ENCODE results near the gene SMURF1.
"Not testable (repeated sequence)": the region's sequence is repeated elsewhere in the genome, so short reads cannot be mapped to it uniquely, and the experiment has no call there.

The SMURF1 gene

DNA sequence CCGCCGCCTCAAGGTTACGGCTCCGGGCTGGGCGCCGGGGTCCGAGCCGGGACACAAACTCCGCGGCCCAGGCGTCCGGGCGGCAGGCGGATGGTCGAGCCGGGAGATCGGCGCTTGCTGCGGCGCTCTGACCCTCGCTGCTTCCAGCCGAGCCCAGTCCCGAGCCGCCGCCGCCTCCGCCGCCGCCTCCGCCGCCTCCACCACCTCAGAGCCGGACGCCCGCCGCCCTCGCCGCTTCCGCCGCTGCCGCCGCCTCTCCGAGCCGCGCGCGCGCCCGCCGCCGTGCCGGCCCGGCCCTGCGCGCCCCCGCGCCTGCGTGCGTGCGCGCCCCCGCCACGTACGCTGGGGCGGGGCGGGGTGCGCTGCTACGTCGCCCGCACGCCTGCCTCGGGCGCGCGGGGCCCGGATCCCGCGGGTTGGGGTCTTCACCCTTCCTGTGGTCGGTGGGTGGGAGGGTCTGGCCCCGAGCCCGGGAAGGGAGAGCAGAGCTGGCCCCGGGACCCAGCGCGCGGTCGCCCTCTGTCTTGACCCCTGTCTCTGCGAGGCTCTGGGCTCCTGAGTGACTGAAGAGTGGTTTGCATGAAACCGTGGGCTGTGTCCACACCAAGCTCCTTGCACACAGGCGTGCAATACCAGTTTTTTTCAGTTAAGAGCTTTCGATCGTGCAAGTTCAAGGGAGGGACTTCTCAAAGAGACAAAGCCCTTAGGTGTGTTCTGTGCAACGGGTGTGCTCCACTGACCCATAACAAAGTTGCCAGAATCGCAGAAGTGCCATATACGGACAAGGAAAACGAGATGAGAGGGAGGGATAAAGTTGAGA is at the start of gene SMURF1:
Gene SMURF1, minus strand, starts transcription at position 256 of the 820 bp plus-strand sequence. CDS start 328 bp downstream, outside the sequence.
- DNase-seq (ENCODE audit: low read depth in 2 of 2): peak; percentile 22 to 51

DNA sequence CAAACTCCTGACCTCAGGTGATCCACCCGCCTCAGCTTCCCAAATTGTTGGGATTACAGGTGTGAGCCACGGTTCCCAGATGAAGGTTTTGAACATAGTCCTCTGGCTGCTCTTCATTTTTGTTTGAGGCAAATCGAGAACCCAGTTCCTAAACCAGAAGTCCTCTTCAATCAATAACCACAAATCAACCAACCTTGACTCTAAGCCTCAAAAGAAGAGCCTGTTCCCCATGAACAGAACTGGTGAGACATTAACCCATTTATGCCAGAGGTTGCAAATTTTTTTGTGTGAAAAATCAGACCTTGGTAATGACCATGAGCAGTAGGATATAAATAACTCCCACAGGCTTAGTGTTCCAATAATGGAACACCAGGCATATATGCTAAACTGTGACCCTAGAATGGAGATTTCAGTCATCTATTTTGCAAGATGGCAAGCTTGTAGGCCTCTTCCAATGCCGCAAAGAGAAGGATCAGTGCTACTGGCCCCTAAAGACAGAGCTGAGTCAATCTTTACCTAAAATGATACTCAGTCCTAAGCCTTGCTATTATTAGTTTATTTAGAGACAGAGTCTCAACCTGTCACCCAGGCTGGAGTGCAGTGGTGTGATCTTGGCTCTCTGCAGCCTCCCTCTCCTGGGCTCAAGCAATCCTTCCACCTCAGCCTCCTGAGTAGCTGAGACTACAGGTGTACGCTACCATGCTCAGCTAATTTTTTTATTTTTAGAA is 48.1 kb upstream of the SMURF1 start:
- DNase-seq (ENCODE audit: low read depth in 2 of 2): no peak

DNA sequence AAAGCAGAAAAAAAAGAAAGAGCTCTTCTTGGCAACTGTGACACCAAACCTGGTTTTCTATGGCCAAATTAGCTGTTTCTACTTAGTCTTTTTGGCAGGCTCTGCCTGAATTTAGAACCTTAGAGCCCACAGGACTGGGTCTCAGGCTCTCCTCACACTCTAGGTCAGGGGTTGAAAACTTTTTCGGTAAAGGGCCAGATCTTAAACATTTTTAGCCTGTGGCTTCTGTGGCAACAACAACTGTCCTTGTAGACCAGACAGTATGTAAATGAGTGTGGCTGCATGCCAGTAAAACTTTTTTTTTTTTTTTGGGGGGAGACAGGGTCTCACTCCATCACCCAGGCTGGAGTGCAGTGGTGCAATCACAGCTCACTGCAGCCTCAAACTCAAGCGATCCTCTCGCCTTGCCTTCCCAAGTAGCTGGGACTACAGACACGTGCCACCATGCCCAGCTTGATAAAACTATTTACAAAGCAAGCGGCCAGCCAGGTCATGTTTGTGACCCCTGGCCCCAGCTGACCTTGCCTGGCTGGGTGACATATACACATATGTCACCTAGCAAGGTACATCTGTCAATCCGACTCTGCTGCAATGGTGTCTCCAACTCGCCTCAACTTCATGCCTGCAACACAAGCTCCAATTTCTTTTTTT is 46.6 kb upstream of the SMURF1 start:
- no peak for DNase-seq (ENCODE audit: low read depth in 2 of 2)

DNA sequence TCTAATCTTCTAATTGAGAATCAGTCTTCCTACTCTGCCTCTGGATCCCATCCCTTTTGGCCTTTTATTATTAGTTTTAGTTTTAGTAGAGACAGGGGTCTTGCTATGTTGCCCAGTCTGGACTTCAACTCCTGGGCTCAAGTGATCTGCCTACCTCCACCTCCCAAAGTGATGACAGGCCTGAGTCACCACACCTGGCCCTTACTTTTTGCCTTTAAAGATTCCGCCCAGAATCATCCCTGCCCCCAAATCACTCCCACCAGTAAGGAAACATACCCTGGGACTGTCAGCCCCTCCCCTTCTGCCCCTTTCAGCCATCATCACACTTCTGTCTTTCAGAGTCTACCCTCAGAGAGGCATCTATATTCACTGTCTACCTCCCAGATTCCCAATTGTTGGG is 45.3 kb upstream of the SMURF1 start:
- DNase-seq (ENCODE audit: low read depth in 2 of 2): no peak

DNA sequence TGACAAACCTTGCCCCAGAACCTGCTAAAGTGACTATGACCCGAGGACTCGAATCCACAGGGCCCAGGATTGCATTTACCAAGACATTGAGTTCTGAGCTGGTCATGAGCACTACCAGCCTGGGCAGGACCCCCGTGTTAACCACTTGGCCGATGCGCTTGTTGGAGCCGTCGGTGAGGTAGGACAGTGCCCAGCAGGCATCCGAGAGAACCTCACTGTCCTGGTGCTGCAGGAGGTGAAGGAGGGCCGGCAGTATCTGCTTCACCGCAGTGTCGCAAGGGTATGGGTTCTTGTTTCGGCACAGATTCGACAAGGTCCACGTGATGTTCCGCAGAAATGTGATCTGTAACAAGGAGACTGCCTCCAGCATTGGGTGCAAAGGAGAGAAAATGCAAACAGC is 44.3 kb upstream of the SMURF1 start:
- DNase-seq (ENCODE audit: low read depth in 2 of 2): no peak

DNA sequence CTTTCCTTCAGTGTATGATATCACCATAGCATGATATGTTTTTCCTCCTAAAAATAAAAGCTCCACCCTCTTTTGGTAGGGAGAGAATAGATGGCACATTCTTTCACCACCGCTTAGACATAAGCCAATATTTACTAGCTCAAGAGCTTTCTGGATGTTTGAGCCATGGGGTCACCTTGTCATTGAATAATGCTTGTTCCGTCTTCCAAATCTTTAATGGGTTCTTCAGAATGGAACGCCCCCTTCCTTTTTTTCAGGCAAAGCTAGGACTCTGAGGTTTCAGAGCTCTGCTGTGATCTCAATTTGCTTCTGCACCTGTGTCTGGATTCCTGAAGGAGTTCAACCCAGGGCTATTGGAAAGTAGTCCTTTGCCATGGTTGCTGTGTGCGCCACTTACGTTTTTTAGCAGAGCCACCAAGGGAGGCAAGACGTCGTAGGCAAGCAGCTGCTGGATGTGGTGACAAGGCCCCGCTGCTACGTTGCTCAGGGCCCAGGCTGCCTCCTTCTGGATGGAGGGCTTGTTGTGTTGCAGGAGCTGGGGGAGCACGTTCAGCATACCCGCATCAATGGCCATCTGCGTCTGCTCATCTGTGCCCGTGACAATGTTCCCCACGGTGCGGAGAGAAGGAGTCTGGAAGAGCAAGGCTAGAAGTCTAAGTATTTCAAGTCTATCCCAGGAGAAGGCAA is 40.8 kb upstream of the SMURF1 start:
- DNase-seq (ENCODE audit: low read depth in 2 of 2): no peak

DNA sequence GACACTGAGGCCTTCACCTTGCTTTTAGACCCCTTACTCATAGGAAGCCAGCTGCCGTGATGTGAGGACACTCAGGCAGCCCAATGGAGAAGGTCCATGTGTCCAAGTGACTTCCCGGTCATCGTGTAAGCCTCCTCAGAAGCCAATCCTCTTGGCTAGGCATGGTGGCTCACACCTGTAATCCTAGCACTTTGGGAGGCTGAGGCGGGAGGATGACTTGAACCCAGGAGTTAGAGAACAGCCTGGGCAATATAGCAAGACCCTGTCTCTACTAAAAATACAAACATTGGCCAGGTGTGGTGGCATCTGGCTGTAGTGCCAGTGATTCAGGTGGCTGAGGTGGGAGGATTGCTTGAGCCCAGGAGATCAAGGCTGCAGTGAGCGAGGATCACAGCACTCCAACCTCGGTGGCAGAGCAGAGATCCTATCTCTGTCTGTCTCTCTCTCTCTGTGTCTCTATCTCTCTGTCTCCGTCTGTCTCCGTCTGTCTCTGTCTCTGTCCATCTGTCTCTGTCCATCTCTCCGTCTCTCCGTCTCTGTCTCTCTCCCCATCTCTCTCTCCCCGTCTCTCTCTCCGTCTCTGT is 36.3 kb upstream of the SMURF1 start:
- no peak for DNase-seq (ENCODE audit: low read depth in 2 of 2)

DNA sequence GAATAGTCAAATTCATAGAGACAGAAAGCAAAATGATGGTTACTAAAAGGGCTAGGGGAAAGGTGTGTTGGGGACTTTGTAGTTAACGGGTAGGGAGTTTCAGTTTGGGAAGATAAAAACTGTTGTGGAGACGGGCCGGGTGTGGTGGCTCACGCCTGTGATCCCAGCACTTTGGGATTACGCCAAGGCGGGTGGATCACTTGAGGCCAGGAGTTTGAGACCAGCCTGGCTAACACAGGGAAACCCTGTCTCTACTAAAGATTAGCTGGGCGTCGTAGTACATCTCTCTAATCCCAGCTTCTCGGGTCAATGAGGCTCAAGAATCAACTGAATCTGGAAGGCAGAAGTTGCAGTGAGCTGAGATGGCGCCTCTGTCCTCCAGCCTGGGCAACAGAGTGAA is 33.3 kb upstream of the SMURF1 start:
- DNase-seq (ENCODE audit: low read depth in 2 of 2): no peak

DNA sequence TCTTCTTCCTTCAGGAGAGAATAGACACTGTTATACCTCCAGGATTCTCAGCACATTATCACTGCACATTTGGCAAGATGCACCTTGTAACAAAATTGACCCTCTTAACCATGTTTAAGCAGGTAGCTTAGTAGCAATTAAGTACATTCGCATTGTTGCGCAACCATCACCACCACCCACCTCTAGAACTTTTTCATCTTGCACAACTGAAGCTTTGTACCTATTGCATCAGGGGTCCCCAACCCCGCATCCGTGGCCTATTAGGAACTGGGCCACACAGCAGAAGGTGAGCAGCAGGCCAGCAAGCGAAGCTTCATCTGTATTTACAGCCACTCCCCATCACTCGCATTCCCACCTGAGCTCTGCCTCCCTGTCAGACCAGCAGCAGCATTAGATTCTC is 29.9 kb upstream of the SMURF1 start:
- DNase-seq (ENCODE audit: low read depth in 2 of 2): no peak

DNA sequence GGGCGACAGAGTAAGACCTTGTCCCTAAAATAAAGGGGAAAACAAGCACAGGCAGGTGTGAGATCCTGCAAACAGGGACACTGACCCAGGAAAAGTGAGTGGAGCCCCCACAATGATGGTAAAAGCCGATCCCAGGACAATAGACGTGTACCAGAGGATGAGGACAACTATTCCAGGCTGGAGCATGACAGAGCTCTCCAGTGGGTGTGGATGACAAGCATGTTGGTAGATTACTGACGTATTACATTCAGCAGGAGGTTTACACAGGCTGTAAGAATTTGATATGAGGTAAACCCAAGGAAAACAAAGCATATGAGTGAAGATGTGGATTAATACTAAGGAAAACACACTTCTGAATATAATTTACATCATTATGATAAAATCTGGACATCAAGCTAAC is 27.8 kb upstream of the SMURF1 start:
- no peak for DNase-seq (ENCODE audit: low read depth in 2 of 2)

DNA sequence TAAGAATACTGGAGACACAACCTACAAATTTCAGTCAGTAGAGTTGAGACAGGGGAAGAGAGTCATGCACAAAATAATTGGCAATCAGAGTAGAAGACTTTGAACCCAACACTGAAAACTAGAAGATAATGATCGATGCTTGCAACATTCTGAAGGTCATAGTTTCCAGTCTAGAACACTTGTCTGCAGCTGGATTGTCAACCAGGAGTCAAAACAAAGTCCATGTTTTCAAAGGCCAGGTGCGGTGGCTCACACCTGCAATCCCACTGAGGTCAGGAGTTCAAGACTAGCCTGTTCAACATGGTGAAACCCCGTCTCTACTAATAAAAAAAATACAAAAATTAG is 26.8 kb upstream of the SMURF1 start:
- no peak for DNase-seq (ENCODE audit: low read depth in 2 of 2)

DNA sequence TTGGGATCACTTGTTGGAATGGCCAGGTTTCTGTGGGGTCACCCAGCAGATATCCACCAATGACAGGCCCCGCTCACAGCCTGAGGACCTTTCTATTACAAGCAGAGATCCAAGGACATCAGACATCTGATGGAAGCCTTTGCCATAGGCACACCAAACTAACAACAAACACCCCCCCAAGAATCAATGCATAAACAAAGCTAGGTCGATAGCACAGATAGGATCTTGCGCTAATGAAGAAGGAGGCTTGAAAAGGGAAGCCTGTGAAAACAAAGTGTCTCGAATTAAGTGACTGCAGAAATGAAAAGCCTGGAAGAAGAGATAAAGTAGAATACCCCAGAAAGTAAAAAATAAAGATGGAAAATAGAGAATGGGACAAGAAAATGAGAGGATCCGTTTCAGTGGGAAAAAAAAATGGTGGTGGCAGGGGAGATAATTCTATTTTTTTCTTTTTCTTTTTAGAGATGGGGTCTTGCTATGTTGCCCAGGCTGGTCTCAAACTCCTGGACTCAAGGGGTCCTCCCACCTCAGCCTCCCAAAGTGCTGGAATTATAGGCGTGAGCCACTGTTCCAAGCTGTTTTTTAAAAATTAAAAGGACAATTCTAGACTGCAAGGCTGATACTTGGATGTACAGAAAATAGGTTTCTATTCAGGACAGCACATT is 26.3 kb upstream of the SMURF1 start:
- no peak for DNase-seq (ENCODE audit: low read depth in 2 of 2)

DNA sequence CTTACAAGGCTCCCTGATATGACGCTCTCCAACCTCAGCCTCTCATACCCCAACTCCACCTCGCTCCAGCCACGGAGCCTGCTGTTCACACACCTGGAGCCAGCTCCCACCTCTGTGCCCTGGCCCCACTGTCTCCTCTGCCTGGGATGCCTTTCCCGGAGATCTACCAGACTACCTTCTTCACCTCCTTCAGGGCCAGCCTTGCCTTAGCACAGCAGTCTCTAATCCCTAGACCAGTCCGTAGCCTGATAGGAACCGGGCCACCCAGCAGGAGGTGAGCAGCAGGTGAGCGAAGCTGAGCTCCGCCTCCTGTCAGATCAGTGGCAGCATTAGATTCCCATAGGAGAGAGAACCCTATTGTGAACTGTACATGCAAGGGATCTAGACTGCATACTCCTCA is 23.2 kb upstream of the SMURF1 start:
- DNase-seq (ENCODE audit: low read depth in 2 of 2): no peak

DNA sequence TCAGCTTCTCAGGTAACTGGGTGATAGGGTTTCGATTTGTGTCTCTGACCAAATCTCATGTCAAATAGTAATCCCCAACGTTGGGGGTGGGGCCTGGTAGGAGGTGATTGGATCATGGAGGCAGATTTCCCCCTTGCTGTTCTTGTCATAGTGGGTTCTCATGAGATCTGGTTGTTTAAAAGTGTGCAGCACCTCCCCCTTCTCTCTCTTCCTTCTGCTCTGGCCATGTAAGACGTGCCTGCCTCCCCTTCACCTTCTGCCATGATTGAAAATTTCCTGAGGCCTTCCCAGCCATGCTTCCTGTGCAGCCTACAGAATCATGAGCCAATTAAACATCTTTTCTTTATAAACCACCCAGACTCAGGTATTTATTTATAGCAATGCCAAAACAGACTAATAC is 21.9 kb upstream of the SMURF1 start:
- DNase-seq (ENCODE audit: low read depth in 2 of 2): no peak

DNA sequence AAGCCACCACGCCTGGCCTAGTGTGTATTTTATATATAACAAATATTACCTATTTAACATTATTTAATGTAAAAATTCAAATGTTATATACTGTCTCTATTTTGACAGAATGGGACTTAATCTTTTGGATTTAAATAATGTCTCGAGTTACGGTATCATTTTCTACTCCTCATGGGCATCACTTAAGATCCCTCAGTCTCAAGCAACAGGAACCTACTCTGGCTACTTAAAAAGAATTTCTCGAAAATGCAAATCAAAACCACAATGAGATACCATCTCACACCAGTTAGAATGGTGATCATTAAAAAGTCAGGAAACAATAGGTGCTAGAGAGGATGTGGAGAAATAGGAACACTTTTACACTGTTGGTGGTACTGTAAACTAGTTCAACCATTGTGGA is 19.8 kb upstream of the SMURF1 start:
- DNase-seq (ENCODE audit: low read depth in 2 of 2): not testable (repeated sequence)

DNA sequence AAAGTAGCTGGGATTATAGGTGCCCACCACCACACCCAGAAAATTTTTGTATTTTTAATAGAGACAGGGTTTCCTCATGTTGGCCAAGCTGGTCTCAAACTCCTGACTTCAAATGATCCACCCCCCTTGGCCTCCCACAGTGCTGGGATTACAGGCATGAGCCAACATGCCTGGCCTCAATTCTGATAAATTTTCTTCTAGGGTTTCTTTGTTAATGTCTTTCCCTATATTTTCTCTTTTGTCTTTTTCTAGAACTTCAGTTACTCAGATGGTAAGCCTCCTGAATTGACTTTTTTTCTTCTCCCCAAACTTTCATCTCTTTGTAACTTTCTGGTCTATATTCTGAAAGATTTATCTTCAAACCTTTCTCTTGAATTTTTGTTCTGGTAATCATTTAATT is 12.7 kb upstream of the SMURF1 start:
- DNase-seq (ENCODE audit: low read depth in 2 of 2): no peak

DNA sequence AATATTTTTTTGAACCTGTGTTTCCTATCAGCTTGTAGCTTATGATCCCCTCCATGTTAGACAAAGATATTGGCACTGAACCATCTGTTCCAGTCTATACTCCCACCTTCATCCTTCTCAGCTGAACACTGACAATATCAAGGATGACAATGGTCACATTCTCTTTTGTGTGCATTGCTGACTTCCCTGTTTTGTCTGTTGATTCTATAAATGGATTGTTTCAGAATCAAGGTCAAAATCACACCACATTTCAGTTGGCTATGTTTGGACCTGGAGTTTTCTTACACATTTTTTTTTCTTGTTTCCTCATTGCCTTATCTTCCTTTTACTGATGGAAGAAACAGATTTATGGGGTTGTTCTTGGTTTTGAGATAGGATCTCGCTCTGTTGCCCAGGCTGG is 11.3 kb upstream of the SMURF1 start:
- DNase-seq (ENCODE audit: low read depth in 2 of 2): no peak

DNA sequence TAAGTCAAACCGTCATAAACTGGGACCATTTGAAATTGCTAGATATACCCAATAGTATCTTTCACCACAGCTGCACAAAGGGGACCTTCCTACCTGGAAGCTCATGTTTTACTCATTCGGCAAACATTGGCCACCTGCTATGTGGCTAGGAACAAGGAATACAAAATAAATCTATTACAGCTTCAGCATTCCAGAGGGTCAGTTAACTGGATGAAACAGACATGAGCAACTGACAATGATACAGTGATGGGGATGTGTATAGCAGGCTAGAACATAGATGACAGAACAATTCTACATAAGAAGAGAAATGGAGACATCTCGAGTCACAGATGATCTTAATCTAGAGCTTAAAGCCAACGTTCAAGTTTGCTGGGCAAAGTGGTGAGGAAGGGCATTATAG is 3.1 kb upstream of the SMURF1 start:
- no peak for DNase-seq (ENCODE audit: low read depth in 2 of 2)

DNA sequence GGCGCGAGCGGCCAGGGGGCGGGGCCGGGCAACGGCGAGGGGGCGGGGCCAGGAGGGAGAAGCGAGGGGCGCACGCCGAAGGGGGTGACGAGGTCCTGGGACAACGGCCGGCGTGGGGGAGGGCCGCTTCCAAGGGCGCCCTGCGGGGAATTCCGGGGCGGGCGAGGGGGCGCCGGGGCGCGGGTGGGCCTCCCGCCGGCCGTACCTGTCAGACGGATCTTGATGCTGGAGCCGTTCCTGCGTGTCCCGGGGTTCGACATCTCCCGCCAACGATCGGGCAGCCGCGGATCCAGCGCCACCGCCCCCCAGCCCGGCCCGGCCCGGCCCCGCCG is 421 bp downstream of the SMURF1 start:
- DNase-seq (ENCODE audit: low read depth in 2 of 2): no peak

DNA sequence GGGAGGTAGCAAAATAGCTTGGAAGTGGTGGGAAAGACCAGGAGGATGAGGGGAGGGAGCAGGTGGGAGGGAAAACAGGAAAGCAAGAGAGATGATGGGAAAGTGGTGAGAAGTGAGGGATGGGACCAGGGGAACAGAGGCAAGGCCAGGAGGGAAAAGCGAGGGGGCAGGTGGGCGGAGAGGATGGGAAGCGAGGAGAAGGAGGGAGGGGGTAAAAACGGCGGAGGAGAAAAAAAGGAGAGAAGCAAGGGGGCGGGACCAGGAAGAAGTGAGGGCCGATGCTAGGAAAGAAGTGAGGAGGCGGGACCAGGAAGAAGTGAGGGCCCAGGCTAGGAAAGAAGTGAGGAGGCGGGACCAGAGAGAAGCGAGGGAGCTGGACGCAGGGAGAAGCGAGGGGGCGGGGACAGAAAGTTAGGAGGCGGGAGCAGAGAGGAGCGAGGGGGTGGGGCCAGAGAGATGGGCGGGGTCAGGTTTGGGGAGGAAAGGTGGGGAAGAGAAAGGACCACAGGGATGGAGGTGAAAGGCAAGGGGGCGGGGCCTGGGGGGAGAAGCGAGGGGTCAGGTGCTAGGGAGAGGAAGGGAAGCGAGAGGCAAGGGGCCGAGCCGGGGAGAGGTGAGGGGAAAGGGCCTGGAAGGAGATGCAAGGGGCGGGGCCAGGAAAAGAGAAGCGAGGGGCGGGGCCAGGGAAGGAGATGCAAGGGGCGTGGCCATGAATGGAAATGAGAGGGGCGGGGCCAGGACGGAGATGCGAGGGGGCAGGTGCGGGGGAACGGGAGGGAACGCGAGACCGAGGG is 984 bp downstream of the SMURF1 start:
- DNase-seq (ENCODE audit: low read depth in 2 of 2): peak; percentile 63 to 75
